Sigmoid colon (tissue), 4 donors: ENCODE measurements around the gene POU5F2.

Experiments
- EP300 ChIP-seq, 4 donors: sonication (generic); formaldehyde crosslinking; IDR thresholded peaks; one replicate each; pipeline ENCODE4 v1.6.1; 2017; ENCODE audit warnings: antibody characterized with exemption in 4 of 4
- POLR2A ChIP-seq, 2 donors: fragments of 450-650 bp; IDR thresholded peaks; one replicate each; pipeline ENCODE4 v1.6.1; 2016; ENCODE audit warnings: antibody characterized with exemption in 2 of 2, mild to moderate bottlenecking in 2 of 2, moderate library complexity in 2 of 2
- POLR2AphosphoS5 ChIP-seq, 4 donors: sonication (generic); formaldehyde crosslinking; IDR thresholded peaks; one replicate each; pipeline ENCODE4 v1.6.1; 2017; ENCODE audit warnings: antibody characterized with exemption in 4 of 4
- TF ChIP-seq, protein P1 (sequence below), 4 experiments: fragments of 450-650 bp in 3 of 4; fragments of 200-600 bp in 1 of 4; IDR thresholded peaks; one replicate each; pipeline ENCODE4 v1.5.1; 2016 to 2019; ENCODE audit warnings: antibody characterized with exemption in 4 of 4, mild to moderate bottlenecking in 3 of 4, moderate library complexity in 2 of 4

DNA sequence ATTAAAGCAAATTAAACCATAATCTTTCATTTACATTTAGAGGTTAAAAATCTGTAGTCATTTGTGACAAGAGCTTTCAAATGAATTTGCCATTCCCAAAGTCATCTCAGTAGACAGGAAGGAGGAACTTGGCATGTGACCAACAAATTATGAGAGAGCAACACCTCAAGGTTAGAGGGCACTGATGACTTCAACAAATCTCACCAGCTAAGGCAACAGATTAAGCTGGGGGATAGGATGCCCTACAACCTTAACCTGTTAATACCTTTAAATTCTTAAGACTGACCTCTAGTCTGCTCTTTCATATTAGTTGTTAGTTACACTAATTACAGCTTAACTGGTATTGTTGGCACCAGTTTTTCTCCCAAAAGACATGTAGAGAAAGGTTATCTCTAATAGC lies 18.4 kb downstream of the POU5F2 start:
- no peak for TF ChIP-seq POLR2A (IDR thresholded peaks at IDR 0.05)
- TF ChIP-seq, protein P1, sequence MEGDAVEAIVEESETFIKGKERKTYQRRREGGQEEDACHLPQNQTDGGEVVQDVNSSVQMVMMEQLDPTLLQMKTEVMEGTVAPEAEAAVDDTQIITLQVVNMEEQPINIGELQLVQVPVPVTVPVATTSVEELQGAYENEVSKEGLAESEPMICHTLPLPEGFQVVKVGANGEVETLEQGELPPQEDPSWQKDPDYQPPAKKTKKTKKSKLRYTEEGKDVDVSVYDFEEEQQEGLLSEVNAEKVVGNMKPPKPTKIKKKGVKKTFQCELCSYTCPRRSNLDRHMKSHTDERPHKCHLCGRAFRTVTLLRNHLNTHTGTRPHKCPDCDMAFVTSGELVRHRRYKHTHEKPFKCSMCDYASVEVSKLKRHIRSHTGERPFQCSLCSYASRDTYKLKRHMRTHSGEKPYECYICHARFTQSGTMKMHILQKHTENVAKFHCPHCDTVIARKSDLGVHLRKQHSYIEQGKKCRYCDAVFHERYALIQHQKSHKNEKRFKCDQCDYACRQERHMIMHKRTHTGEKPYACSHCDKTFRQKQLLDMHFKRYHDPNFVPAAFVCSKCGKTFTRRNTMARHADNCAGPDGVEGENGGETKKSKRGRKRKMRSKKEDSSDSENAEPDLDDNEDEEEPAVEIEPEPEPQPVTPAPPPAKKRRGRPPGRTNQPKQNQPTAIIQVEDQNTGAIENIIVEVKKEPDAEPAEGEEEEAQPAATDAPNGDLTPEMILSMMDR (IDR thresholded peaks at IDR 0.05) = no peak
- TF ChIP-seq EP300 (IDR thresholded peaks at IDR 0.05) = no peak
- no peak for TF ChIP-seq POLR2AphosphoS5 (IDR thresholded peaks at IDR 0.05)
